Measurements from ENCODE around the gene RNGTT. TPM values are rescaled to one million over a fixed set of nuclear protein-coding genes. Genes with fewer than 3 reads are reported as not detected.
"Not testable (repeated sequence)": the region's sequence is repeated elsewhere in the genome, so short reads cannot be mapped to it uniquely, and the experiment has no call there.

The RNGTT gene
- polyA plus RNA-seq, 1 donor from 2014 or later: 37.7 TPM

GRCh38 chr6:88741939-88742338 lies 221.5 kb downstream of the RNGTT start:
- no peak overlapping the region for H3K4me3 Mint-ChIP-seq
- no peak overlapping the region for H3K27ac Mint-ChIP-seq
- no peaks in the 10 kb centered on the region for H3K27me3 Mint-ChIP-seq
- peaks cover 13% of the 10 kb centered on the region for H3K36me3 Mint-ChIP-seq
- H3K9me3 Mint-ChIP-seq: peaks cover 0 to 3% (median 0%) of the 10 kb centered on the region in 3 donors
- H3K4me1 Mint-ChIP-seq: peaks cover 0 to 7% (median 6%) of the 10 kb centered on the region in 3 donors

DNA sequence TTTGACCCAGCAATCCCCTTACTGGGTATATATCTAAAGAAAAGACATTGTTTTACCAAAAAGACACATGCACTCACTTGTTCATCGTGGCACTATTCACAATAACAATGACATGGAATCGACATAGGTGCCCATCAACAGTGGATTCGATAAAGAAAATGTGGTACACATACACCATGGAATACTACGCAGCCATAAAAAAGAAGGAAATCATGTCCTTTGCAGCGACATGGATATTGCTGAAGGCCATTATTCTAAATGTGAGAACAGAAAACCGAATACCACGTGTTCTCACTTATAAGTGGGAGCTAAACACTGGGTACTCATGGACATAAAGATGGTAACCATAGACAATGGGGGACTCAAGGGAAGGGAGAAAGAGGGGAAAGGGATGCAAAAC lies 222.3 kb downstream of the RNGTT start:
- Mint-ChIP-seq H3K27me3 (no peaks in the 10 kb centered on the region), H3K27ac (no peak overlapping the region), H3K4me3 (no peak overlapping the region), H3K4me1 (peaks cover 0 to 9% (median 6%) of the 10 kb centered on the region in 3 donors), H3K36me3 (peaks cover 17% of the 10 kb centered on the region), H3K9me3 (peaks cover 0 to 3% (median 0%) of the 10 kb centered on the region in 3 donors)

DNA sequence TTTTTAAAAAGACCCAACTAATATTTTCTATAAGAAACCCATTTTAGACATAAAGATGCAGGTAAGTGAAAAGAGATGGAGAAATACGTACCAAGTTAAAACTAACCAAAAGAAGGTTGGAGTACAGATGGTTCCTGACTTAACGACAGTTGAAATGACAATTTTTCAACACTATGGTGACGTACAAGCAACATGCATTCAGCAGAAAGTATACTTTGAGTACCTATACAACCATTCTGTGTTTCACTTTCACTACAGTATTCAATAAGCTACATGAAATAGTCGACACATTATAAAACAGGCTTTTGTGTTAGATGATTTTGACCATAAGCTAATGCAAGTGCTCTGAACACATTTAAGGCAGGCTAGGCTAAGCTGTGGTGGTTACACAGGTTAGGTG lies 228.9 kb downstream of the RNGTT start:
- H3K9me3 Mint-ChIP-seq: peaks cover 0 to 2% (median 0%) of the 10 kb centered on the region in 3 donors
- H3K4me3 Mint-ChIP-seq: no peak overlapping the region
- H3K36me3 Mint-ChIP-seq: peaks cover 20% of the 10 kb centered on the region
- H3K27me3 Mint-ChIP-seq: no peaks in the 10 kb centered on the region
- H3K4me1 Mint-ChIP-seq: peaks cover 6 to 17% (median 16%) of the 10 kb centered on the region in 3 donors
- H3K27ac Mint-ChIP-seq: no peak overlapping the region

GRCh38 chr6:88730611-88731011 lies 232.8 kb downstream of the RNGTT start:
- Mint-ChIP-seq H3K4me1 (peaks cover 7 to 25% (median 18%) of the 10 kb centered on the region in 3 donors), H3K4me3 (no peak overlapping the region), H3K27ac (no peak overlapping the region), H3K36me3 (peaks cover 15% of the 10 kb centered on the region), H3K27me3 (no peaks in the 10 kb centered on the region), H3K9me3 (peaks cover 0 to 2% (median 0%) of the 10 kb centered on the region in 3 donors)

- Mint-ChIP-seq H3K27me3 (no peaks in the 10 kb centered on the region), H3K27ac (no peak overlapping the region), H3K4me3 (no peak overlapping the region), H3K36me3 (peaks cover 19% of the 10 kb centered on the region), H3K4me1 (peaks cover 12 to 20% (median 12%) of the 10 kb centered on the region in 3 donors), H3K9me3 (peaks cover 0 to 2% (median 0%) of the 10 kb centered on the region in 3 donors)
Measured at GRCh38 chr6:88728756-88729155, 234.7 kb downstream of the RNGTT start.

- H3K9me3 Mint-ChIP-seq, H3K4me3 Mint-ChIP-seq, H3K27ac Mint-ChIP-seq, H3K27me3 Mint-ChIP-seq: not testable (repeated sequence)
- Mint-ChIP-seq H3K4me1 (peaks cover 7 to 16% (median 9%) of the 10 kb centered on the region in 3 donors), H3K36me3 (peaks cover 15% of the 10 kb centered on the region)
Measured at GRCh38 chr6:88726409-88726808, 237.0 kb downstream of the RNGTT start.

GRCh38 chr6:88725111-88725975 lies 238.1 kb downstream of the RNGTT start:
- H3K4me1 Mint-ChIP-seq: peaks cover 7 to 13% (median 11%) of the 10 kb centered on the region in 3 donors
- H3K36me3 Mint-ChIP-seq: peaks cover 8% of the 10 kb centered on the region
- no peaks in the 10 kb centered on the region for H3K27me3 Mint-ChIP-seq
- peak overlapping the region in 1 of 3 donors; percentile 35 for H3K27ac Mint-ChIP-seq
- no peaks in the 10 kb centered on the region for H3K9me3 Mint-ChIP-seq
- H3K4me3 Mint-ChIP-seq: peak overlapping the region in 1 of 4 donors; percentile 60

DNA sequence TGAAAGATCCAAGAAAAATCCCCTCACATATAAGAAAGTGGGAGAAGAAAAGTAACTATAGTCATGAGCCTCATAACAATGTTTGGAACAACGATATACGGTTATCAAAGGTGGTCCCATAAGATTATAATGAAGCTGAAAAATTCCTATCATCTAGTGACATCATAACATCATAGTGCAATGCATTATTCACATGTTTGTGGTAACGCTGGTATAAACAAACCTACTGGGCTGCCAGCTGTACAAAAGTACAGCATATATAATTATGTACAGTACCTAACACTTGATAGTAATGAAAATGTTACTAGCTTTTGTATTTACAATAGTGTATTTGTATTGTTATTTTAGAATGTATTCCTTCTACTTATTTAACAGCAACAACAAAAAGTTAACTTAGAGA lies 240.7 kb downstream of the RNGTT start:
- Mint-ChIP-seq H3K9me3 (no peaks in the 10 kb centered on the region), H3K36me3 (peaks cover 11% of the 10 kb centered on the region), H3K4me3 (no peak overlapping the region), H3K27ac (no peak overlapping the region), H3K4me1 (peaks cover 5 to 12% (median 9%) of the 10 kb centered on the region in 3 donors), H3K27me3 (no peaks in the 10 kb centered on the region)

DNA sequence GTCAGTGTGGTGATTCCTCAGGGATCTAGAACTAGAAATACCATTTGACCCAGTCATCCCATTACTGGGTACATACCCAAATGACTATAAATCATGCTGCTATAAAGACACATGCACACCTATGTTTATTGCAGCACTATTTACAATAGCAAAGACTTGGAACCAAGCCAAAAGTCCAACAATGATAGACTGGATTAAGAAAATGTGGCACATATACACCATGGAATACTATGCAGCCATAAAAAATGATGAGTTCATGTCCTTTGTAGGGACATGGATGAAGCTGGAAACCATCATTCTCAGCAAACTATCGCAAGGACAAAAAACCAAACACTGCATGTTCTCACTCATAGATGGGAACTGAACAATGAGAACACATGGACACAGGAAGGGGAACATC lies 247.0 kb downstream of the RNGTT start:
- not testable (repeated sequence) for H3K4me3 Mint-ChIP-seq, H3K27me3 Mint-ChIP-seq, H3K4me1 Mint-ChIP-seq, H3K27ac Mint-ChIP-seq, H3K9me3 Mint-ChIP-seq
- peaks cover 19% of the 10 kb centered on the region for H3K36me3 Mint-ChIP-seq

- H3K9me3 Mint-ChIP-seq: no peaks in the 10 kb centered on the region
- no peak overlapping the region for H3K27ac Mint-ChIP-seq
- H3K27me3 Mint-ChIP-seq: no peaks in the 10 kb centered on the region
- no peak overlapping the region for H3K4me3 Mint-ChIP-seq
- peaks cover 13% of the 10 kb centered on the region for H3K36me3 Mint-ChIP-seq
- H3K4me1 Mint-ChIP-seq: peaks cover 4 to 9% (median 7%) of the 10 kb centered on the region in 3 donors
Measured at GRCh38 chr6:88712243-88712936, 251.0 kb downstream of the RNGTT start.

DNA sequence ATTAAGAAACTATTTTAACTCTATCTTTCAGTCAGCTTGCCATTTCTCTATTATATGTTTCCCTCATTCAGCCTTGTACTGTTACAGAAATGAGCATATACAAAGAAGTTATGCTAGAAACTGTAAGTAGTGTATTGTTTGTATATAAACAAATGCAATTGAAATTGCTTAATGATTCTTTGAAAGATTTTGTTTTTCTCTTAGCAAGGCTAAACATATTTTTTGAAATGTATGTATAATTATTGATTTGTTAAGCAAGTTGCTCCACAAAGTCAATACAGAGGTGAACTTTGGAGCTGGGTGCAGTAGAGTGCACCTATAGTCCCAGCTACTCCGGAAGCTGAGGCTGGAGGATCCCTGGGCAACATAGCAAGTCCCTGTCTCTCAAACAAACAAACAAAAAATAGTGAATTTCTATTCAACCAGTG lies 253.6 kb downstream of the RNGTT start:
- Mint-ChIP-seq H3K4me3 (peak overlapping the region in 1 of 4 donors; percentile 28), H3K36me3 (peaks cover 7% of the 10 kb centered on the region), H3K27me3 (no peaks in the 10 kb centered on the region), H3K9me3 (no peaks in the 10 kb centered on the region), H3K4me1 (peaks cover 10 to 20% (median 14%) of the 10 kb centered on the region in 3 donors), H3K27ac (no peak overlapping the region)

DNA sequence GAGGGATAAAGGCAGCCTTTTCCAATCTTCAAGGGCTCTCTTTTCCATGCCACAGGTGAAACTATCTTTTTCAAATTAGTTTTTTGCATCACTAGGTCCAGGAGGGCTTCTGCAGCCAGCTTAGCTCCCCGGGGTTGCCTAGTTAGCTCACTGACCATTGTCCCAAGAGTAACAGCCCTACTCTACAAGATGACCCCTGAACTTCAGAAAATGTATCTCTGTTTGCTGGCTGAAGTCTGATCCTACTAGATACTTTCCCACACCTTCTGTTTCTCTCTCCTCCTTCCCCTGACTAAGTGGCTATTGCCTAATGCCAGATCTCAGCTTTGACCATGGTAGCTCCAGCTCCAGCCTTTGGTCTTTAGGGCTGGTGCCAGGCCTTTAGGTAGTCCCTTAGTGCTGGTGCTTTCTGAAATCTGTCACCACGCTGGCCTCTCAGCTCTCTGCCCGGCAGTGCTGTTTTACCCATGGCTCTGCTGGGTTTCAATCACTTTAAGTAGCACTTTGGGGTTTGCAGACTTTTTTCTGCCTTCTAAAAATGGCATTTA lies 255.1 kb downstream of the RNGTT start:
- H3K4me3 Mint-ChIP-seq: no peak overlapping the region
- peaks cover 10 to 22% (median 14%) of the 10 kb centered on the region in 3 donors for H3K4me1 Mint-ChIP-seq
- no peaks in the 10 kb centered on the region for H3K9me3 Mint-ChIP-seq
- peaks cover 7% of the 10 kb centered on the region for H3K36me3 Mint-ChIP-seq
- peak overlapping the region in 1 of 3 donors; percentile 69 for H3K27ac Mint-ChIP-seq
- no peaks in the 10 kb centered on the region for H3K27me3 Mint-ChIP-seq

- peaks cover 0 to 1% (median 0%) of the 10 kb centered on the region in 3 donors for H3K9me3 Mint-ChIP-seq
- peaks cover 7% of the 10 kb centered on the region for H3K36me3 Mint-ChIP-seq
- H3K27ac Mint-ChIP-seq: no peak overlapping the region
- peak overlapping the region in 2 of 4 donors; percentile 19 to 29 for H3K4me3 Mint-ChIP-seq
- no peaks in the 10 kb centered on the region for H3K27me3 Mint-ChIP-seq
- H3K4me1 Mint-ChIP-seq: peaks cover 6 to 17% (median 9%) of the 10 kb centered on the region in 3 donors
Measured at GRCh38 chr6:88705601-88706000, 257.8 kb downstream of the RNGTT start.

DNA sequence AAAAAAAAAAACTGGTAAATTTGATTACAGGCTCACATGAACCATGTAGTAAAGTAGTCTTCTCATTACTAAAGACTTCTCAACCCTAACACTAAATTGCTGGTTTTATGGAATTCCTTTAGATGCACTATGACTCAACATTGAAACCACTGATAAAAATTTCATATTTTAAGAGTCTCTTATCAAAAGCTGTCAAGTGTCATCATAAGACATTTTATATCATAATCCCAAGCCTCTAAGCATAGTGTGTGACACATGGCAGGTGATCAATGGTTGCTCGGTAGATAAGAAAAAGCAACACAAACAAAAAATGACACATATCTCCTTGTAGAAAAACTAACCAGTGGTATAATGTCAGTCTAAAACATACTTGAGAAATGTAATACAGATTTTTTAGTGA lies 258.4 kb downstream of the RNGTT start:
- H3K27me3 Mint-ChIP-seq: no peaks in the 10 kb centered on the region
- H3K9me3 Mint-ChIP-seq: peaks cover 0 to 1% (median 0%) of the 10 kb centered on the region in 3 donors
- peaks cover 6 to 21% (median 9%) of the 10 kb centered on the region in 3 donors for H3K4me1 Mint-ChIP-seq
- no peak overlapping the region for H3K27ac Mint-ChIP-seq
- peaks cover 7% of the 10 kb centered on the region for H3K36me3 Mint-ChIP-seq
- H3K4me3 Mint-ChIP-seq: peak overlapping the region in 1 of 4 donors; percentile 29

Data from IgD-negative memory B cell (primary cell).